ENCODE results near the gene ZNF275. TPM values are rescaled to one million over a fixed set of nuclear protein-coding genes. Genes with fewer than 3 reads are reported as not detected.
"Not testable (repeated sequence)": the region's sequence is repeated elsewhere in the genome, so short reads cannot be mapped to it uniquely, and the experiment has no call there.

The ZNF275 gene
- total RNA-seq, 1 donor from 2014 or later: 4.4 TPM

DNA sequence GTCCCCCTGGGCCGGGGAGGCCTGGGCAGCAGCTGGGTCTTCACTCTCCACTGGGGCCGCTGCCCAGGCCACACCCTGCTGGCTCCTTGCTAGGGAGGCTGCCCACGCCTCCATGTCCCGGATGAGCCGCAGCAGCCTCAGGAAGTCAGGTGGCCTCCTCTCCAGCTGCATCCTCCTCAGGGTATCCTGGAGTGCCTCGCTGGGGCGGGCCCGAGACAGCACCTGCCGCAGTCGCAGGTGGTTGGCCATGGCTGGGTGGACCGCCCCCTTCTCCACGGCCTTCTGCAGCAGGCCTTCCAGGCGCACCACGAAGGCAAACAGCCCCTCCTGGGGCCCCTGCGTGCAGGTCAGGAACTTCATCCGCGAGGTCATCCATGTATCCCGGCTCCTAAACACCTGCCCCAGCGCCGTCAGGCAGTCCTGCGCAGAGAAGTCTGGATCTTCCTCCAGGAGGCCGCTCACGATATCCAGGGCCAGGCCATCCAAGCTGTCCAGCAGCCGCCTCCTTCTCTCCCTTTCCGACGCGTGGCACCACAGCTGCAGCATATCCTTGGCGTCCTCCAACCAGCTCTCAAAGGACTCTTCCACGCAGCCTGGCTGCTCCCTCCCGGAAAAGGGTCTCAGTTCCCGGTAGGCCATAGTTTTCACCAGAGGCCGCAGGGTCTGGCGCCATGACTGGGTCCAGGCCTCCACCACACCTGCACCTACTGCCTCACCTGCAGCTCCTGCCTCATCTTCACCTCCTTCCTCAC is 14.5 kb upstream of the ZNF275 start:
- DNase-seq (ENCODE audit: low read depth in 2 of 2): no peak

DNA sequence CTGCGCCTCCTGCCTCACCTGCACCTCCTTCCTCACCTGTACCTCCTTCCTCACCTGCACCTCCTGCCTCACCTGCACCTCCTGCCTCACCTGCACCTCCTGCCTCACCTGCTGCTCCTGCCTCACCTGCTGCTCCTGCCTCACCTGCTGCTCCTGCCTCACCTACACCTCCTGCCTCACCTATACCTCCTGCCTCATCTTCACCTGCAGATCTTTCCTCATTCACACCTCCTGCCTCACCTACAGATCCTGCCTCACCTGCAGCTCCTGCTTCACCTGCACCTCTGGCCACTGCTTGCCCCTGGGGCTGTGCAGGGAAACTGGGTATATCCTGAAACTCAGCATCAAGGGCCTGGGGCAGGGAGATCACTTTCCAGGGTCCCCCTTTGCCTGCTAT is 13.9 kb upstream of the ZNF275 start:
- DNase-seq (ENCODE audit: low read depth in 2 of 2): not testable (repeated sequence)

DNA sequence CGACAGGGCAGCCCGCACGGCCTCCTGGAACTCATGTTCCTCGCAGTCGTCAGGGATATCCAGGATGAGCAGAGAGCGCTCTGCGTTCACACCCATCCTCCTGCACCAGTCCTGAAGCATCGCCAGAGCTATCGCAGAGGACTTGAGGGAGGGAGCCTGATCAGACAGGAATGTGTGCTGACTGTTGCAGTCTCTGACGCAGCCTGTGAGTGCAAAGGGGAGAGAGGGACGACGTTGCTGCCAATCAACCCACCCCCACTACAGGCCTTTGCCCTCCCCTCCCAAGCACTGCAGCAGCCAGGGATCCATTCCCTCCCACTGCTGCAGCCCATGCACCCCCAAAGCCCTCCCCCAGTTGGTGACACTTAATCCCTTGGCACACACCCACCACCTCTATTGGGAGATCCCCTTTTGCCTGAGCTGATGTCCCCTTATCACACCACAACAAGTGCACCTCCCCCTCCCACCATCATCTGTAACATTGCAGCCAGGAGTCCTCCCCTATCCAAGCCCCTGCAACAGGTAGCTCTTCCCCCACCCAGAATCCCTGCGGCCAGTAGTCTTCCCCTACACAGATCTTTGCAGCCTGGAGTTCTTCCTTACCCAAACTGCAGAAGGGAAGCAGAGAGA is 13.3 kb upstream of the ZNF275 start:
- no peak for DNase-seq (ENCODE audit: low read depth in 2 of 2)

DNA sequence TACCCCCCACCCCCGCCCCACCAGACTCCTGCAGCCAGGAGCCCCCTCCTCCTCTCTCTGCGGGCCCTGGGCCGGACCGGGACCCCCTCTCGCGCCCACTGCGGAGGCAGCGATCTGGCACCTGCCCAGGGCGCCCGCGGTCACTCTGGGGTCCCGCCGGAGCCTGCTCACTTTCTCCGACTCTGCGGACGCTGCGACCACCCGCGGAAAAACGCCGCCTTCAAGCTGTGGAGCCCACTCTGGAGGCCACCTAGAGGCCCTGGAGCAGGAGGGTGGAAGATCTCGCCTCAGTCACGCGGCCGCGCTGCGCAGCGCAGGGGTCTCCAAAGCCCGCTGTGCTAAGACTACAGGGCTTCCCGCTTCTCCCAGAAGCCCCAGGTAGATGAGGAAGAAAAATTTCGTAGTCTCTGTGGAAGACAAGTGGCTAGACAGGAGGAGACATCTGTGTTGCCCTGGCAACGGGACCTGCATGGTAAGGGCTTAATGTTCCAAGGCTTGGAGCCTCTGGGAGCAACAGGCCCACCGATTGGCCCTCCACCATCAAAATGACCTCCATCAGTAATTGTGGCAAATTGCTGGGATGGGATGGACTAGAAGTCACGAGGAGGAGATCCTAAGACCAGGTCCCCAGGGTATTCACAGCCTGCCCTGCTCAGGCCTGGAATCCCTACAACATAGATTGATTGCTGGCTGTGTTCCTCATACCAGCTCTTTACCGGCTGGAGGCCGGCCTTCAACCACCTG is 12.4 kb upstream of the ZNF275 start, which contains the start of gene PNMA6F:
PNMA6F (minus strand) TSS at position 387 of the 744 bp plus-strand sequence. CDS start 1,093 bp downstream, outside the sequence.
- no peak for DNase-seq (ENCODE audit: low read depth in 2 of 2)

DNA sequence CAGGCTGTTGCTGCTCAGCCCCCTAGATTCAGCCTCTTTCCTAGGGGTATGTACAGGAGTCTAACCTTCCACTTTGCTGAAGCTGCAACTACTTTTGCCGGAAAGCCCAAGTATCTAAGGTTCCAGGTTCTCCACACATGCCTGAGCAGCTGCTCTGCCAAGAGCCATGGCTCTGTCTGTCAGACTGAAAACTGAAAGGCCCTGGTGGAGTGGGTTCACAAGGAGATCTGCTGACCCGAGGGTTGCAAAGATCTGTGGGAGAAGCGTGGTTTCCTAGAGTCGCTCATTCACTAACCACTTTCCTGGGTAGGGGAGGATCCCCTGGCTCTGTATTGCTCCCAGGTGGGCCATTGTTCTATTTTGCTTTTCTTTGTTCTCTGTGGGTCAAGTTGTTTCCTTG is 6.4 kb upstream of the ZNF275 start:
- DNase-seq (ENCODE audit: low read depth in 2 of 2): no peak

DNA sequence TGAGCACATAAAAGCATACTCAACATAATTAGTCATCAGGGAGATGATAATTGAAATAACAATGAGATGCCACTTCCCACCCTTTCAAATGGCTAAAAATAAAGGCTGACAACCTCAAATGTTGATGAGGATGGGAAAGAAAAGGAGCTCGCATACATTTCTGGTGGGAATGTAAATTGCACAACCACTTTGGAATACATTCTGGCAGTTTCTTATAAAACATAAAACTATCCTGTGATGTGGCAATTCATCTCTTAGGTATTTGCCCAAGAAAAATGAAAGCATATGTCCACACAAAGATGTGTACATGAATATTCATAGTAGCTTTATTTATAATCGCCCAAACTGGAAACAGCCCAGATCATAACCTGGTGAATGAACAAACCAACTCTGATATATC is 687 bp upstream of the ZNF275 start:
- DNase-seq (ENCODE audit: low read depth in 2 of 2): no peak

DNA sequence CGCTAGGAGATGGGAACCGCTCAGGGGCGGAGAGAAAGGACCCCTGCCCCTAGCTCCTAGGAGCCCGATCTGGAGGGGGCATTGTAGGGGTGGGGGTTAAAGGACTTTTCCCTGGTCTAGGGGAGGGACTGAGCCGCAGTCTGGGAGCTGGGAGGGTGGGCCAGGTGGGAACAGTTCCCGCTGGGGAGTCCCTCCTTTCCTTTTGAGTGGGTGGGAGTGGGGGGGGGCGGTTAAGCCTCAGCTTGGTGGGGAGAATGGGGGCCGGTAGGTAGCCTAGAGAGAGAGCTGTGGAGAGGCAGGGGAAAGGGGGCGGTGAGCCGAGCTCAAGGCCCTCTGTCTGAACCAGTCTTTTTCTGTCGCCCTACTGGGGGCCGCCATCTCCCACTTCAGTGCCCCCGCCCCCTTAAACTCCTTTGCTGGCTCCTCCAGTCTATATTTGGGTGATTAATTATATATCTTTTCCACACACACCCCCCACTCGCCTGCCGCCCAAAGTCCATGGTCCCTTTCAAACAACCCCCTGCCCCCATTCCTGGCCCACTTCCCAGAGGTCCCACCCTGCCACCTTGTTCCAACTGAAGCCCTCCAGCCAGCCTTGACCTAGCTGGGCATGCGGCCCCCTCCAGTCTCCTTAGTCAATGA is 822 bp downstream of the ZNF275 start:
- no peak for DNase-seq (ENCODE audit: low read depth in 2 of 2)

DNA sequence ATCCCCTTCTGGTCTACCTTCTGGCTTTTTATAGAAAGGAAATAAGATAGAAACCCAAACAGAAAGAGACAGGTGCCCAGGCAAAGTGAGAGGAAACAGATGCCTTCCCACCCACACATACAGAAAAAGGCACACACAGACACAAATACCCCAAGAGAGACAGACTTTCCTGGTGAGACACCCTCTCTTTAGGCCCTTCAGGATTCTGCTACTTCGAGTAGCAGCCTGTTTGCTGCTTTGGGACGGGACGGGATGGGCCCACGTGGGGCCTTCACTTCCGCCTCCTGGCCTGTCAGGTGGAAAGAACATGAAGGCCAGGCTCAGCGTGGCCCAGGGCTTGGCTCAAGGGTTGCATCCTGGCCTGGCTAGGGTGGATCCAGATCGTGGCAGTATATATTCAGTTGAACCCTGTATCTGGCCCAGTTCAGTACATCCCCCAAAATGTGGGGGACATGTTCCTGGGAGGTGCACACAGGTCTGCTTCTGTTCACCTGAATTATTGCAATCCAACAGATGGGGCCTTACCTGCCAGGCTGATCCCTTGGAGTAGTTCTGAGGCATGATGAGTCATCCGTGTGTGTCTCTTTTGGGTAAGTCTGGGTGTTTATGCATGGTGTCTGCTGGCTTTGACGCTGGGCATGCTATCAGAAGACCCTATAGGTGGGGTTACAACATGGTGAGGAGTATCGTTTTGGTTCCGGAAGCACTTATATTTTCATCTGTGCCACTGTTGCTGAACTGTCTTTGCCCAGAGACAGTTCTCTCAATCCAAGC is 2.4 kb downstream of the ZNF275 start:
- DNase-seq (ENCODE audit: low read depth in 2 of 2): no peak

DNA sequence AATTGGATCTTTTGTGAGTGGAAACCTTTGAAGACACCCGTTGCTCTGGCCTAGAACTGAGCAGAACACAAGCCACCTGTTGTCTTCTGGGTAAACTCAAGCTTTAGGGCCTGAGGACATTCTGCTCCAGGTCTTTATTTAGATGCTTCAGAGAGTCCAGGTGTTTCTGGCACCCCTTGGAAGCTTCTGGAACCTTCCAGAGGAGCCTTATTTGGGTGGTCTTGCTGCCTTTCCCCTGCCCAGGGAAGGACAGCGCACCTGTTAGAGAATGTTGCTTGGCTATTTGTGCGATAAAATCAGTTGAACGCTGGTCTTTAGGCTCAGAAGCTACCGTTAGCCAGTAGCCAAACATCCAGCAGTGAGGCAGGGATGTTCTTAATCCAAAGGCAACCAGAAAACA is 3.0 kb downstream of the ZNF275 start:
- DNase-seq (ENCODE audit: low read depth in 2 of 2): no peak

DNA sequence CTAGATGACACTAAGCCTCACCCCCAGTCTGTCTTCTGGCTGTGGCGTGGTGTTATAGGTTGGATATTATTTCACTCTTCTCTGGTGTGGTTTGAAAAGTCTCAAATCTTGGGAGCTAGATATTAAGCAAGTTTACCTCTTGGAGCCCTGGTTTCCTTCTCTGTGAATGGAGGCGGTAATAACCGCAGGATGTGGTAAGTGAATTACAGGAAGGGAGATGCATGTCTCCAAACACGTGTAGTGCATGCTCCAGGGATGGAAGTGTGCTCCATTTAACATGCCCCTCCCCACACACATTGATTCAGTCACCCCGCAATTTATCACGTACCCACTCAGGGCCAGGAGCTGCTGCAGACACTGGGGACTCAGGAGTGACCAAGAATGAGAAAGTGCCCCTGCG is 4.9 kb downstream of the ZNF275 start:
- DNase-seq (ENCODE audit: low read depth in 2 of 2): no peak

DNA sequence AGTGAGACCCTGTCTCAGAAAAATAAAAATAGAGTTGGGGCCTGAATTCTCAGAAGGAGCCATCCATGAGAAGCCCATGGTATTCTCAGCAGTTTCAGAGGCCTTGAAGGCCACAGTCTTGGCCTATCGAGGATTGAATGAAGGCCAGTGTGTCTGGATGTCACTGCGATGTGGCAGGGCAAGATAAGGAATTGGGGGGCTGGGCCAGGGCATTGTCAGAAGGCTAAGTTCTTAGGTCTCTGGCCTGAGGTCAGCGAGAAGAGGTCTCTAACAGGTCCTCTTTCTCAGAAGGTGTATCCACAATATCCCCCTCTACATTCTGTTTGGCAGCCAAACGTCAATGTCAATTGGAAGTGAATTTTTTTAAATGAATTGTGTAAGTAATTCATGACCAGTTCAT is 5.7 kb downstream of the ZNF275 start:
- no peak for DNase-seq (ENCODE audit: low read depth in 2 of 2)

DNA sequence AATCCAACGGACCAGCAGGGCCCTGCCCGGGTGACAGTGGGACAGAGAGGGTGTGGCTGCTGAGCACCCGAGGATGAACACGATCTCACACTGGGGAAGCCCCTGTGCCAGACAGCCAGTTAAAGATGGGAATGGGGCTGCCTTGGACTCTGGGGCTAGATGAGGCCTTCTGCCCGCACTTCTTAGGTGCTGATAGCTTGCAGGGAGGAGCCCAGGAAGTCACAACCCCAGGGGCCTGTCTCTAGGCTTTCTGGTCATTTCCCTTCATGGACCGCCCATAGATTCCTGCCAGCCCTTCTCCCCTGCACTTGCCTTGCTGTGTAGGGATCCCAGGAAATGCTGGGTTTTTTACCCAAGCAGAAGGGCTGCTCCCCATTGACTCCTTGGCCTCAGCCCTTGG is 6.2 kb downstream of the ZNF275 start:
- DNase-seq (ENCODE audit: low read depth in 2 of 2): no peak

DNA sequence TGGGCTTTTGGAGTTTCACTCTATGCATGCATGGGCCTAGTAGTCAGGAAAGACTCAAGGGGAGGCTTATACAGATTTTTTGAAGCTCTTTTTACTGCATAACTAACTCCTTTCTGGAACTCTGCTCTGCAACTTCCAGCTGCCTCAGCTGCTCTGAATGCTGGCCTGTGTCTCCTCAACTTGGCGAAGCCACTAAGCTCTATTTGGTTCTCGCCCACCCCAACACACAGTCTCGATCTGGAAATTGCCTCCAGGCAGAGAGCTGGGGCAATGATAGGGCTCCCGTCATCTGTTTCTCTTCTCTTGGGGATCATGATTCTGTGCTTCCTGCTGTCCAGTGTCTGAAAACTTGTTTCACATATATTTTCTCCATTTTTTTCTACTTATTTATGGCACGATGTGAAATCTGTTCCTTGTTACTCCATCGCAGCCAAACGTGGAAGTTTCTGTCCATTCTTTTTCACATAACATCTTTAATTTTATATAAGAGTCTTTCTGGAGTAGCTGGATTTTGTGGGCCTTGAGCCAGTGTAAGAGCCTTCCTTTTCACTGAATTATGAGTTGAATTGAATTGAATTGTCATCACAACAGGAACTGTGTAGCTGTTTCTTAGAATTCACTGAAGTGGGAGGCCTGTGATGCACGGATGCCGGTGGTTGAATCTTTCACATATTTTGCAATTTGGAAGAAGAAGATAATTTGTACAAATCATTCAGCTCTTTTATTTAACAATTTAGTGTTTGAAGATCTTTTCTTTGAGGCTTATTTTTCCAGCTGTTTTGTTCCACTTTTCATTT is 9.0 kb downstream of the ZNF275 start:
- no peak for DNase-seq (ENCODE audit: low read depth in 2 of 2)

DNA sequence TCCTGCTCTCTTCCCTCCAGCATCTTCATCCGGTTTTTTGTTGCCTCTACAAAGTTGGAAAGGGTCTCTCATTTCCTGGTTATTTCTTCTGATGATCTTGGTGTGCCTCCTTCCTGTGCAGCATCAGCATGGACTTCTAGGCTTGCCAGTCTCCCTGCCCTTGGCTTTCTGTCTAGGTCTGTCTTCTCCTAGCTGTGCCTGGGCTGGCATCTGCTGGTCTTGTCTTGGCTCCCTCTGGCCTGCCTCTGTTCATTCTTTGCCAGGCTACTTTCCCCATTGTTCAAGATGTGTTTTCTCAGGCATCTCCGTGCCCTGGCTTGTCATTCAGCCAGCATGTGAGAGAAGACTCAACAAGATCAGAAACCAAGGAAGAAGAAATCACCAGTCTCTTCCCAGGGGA is 9.7 kb downstream of the ZNF275 start:
- DNase-seq (ENCODE audit: low read depth in 2 of 2): no peak

DNA sequence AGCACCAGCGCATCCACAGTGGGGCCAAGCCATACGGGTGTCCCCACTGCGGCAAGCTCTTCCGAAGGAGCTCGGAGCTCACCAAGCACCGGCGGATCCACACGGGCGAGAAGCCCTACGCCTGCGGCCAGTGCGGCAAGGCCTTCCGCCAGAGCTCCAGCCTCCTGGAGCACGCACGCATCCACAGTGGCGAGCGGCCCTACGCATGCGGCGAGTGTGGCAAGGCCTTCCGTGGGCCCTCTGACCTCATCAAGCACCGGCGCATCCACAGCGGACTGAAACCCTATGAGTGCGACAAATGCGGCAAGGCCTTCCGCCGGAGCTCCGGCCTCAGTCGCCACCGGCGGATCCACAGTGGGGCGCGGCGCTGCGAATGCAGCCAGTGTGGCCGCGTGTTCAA is 13.6 kb downstream of the ZNF275 start:
- no peak for DNase-seq (ENCODE audit: low read depth in 2 of 2)

DNA sequence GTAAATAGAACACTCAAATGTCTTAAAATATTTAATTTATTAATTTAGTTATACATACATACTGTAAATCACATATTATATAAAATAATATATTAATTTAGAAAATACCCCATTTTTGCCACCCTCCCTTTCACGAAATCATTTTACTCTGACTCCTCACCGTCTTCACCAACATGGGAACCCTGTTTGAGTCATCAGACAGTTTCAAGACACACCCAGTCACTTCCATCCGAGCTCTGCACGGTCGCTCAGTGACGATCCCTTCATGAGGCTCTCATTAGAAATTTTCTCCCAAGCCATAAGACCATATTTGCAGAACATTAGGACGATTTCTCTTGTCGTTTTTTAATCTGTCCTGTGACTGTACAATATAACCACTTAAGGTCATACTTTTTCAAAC is 14.5 kb downstream of the ZNF275 start:
- no peak for DNase-seq (ENCODE audit: low read depth in 2 of 2)

DNA sequence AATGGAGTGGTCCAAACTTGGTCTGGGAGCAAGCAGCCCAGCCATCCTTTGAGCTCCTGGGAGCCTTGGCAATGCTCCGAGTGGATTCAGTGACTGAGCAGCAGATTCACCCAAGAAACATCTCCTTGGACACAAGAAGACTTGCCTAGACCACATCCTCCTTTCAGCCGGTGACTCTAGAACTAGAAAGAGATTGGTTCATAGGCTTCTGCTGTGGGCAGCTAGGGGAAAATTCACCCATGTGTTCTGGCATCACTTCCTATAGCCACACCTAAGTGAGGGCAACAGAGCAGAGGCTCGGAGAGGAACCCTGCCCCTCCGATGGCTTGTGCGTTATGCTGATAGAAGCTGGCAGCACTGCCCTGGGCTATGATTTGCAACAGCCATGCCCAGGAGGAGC is 16.0 kb downstream of the ZNF275 start:
- DNase-seq (ENCODE audit: low read depth in 2 of 2): no peak

DNA sequence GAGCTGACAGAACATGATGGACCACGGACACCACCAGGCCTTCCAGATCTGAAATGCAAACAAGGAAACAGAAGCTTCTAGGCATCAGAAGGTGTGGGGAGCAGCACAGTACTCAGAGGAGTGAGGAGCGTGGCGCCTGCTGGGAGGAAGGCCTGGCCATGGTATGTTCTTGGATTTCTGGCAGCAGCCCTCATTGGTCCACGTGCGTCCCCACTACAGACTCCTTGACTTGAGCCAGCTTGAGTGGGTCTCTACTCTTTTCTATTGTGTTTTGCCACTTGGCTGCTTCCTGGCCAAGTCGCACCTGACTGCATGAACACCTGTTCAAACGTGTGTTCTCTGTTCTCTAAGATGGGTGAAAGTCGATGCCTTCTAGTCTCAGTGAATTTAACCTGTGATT is 18.0 kb downstream of the ZNF275 start:
- DNase-seq (ENCODE audit: low read depth in 2 of 2): no peak

DNA sequence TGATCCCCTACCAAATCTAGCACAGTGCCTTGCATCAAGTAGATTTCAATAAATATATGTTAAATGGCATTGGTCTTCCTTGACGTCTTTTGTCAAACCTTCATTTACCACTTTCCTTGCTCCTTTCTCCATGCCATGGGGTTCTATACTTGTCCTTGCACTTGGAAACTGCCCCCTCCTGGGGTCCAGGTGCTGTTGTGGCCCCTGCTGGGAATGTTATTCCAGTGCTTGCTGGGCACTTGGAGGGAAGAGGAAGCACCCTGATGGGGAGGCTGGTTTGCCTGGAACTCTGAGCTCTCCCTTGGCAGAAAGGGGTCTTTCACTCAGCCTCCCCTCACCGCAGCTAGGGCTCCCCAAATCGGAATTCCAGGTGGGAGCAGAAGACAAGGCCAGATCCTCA is 18.9 kb downstream of the ZNF275 start:
- DNase-seq (ENCODE audit: low read depth in 2 of 2): no peak

DNA sequence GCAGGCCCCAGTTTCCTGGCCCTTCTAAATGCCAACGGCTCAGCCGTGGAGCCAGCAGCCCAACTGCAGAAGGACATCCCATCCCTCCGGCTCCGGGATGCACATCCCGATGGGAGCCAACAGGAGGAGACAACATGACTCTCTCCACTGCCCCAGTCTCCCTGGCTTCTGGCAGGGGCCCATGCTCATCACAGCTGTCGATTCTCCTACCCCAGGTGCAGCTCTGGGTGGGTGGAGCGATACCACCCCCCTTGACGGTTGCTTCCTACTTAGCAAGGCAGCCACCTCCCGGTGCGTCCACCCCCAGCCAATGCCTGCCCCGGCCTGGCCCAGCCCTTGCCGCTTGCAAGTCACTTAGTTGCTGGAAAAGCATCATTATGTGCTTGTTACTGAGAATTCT is 19.5 kb downstream of the ZNF275 start:
- DNase-seq (ENCODE audit: low read depth in 2 of 2): no peak

DNA sequence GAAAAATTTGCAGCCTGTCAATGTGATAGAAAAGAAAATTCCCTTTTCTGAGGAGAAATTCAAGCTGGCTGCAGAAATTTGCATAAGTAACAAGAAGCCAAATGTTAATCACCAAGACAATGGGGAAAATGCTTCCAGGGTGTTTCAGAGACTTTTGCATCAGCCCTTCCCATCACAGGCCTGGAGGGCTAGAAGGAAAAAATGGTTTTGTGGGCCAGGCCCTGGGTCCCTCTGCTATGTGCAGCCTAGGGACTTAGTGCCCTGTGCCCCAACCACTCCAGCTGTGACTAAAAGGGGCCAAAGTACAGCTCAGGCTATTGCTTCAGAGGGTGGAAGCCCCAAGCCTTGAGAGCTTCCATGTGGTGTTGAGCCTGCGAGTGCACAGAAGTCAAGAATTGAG is 23.9 kb downstream of the ZNF275 start:
- no peak for DNase-seq (ENCODE audit: low read depth in 2 of 2)

Measured in lung microvascular endothelial cell (primary cell).